Loucy (cell line): Measurements from ENCODE around the gene PHACTR3.

ENCODE experiments used
- H2AFZ ChIP-seq: fragments of 200-600 bp; sonication (generic); 2 replicates; pipeline ENCODE4 v1.6.0; 2016; ENCODE audit warnings: antibody characterized with exemption, mild to moderate bottlenecking, low read length, moderate library complexity
- H3F3A ChIP-seq: fragments of 200-600 bp; 2 replicates; pipeline ENCODE4 v1.6.0; 2016; ENCODE audit warnings: antibody characterized with exemption, low read depth, mild to moderate bottlenecking
- H3K27me3 ChIP-seq: fragments of 200-600 bp; sonication (generic); 2 replicates; pipeline ENCODE4 v1.6.1; 2014; ENCODE audit warnings: low read length, mild to moderate bottlenecking; ENCODE audit not compliant: insufficient read depth, poor library complexity, severe bottlenecking
- H3K36me3 ChIP-seq: fragments of 200-600 bp; sonication (generic); 2 replicates; pipeline ENCODE4 v1.6.1; 2016; ENCODE audit warnings: low read length; ENCODE audit not compliant: insufficient read depth
- H3K4me1 ChIP-seq: fragments of 200-600 bp; sonication (generic); 2 replicates; pipeline ENCODE4 v1.5.1; 2014; ENCODE audit warnings: low read length, mild to moderate bottlenecking; ENCODE audit not compliant: insufficient read depth, poor library complexity, severe bottlenecking
- H3K4me2 ChIP-seq: fragments of 200-600 bp; sonication (generic); 2 replicates; pipeline ENCODE4 v1.6.0; 2014; ENCODE audit warnings: antibody characterized with exemption, low read length, low read depth, mild to moderate bottlenecking; ENCODE audit not compliant: poor library complexity, severe bottlenecking
- H3K4me3 ChIP-seq: fragments of 200-600 bp; sonication (generic); 2 replicates; pipeline ENCODE4 v1.5.1; 2014; ENCODE audit warnings: low read length, mild to moderate bottlenecking, mixed read lengths; ENCODE audit not compliant: poor library complexity, severe bottlenecking
- H3K79me2 ChIP-seq: fragments of 200-600 bp; sonication (generic); 2 replicates; pipeline ENCODE4 v1.6.1; 2014; ENCODE audit warnings: low read length; ENCODE audit not compliant: insufficient read depth
- H3K9ac ChIP-seq: fragments of 200-600 bp; sonication (generic); 2 replicates; pipeline ENCODE4 v1.6.0; 2014; ENCODE audit warnings: mild to moderate bottlenecking, low read depth, low read length, moderate library complexity; ENCODE audit not compliant: poor library complexity, severe bottlenecking
- H3K9me2 ChIP-seq: fragments of 200-600 bp; sonication (generic); replicated peaks from 2 replicates; pipeline ENCODE4 v1.6.1; 2016; ENCODE audit warnings: low read depth, low read length, mixed read lengths
- H3K9me3 ChIP-seq: fragments of 200-600 bp; sonication (generic); 2 replicates; pipeline ENCODE4 v1.6.1; 2014; ENCODE audit warnings: mild to moderate bottlenecking, antibody characterized with exemption, low read length, low read depth; ENCODE audit not compliant: insufficient read depth
- H4K20me1 ChIP-seq: fragments of 200-600 bp; sonication (generic); 2 replicates; pipeline ENCODE4 v1.6.0; 2014; ENCODE audit warnings: antibody characterized with exemption, low read length, mild to moderate bottlenecking; ENCODE audit not compliant: insufficient read depth, poor library complexity, severe bottlenecking
- CTCF ChIP-seq: fragments of 200-600 bp; sonication (generic); conservative IDR thresholded peaks from 2 replicates; pipeline ENCODE4 v1.5.1; 2014; ENCODE audit warnings: mild to moderate bottlenecking, antibody characterized with exemption, low read length
- EZH2phosphoT487 ChIP-seq: fragments of 200-600 bp; IDR thresholded peaks from 2 replicates; pipeline ENCODE4 v1.6.1; 2018; ENCODE audit warnings: antibody characterized with exemption, mild to moderate bottlenecking, moderate library complexity, borderline replicate concordance

The PHACTR3 gene

DNA sequence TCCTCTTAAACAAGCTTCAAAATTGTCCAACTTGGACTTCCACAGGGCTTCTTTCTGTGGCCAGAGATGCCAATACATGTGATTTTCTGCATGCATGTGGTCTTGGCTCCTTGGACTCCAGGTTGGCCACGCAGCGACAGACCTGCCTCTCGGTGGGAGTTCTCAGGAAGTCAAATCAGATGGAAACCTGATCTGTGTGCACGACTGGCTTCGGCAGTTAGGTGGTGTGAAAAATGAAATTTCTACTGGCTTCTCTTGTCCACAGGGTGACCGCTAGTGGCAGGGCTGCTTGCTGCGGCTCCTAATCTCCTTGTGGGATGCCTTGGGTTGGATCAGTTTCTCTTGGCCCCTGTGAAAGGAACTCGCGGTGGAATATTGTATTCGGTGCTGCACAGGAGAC, 57.3 kb downstream of the PHACTR3 start:
- no peak overlapping the region for H3K4me2 ChIP-seq
- no peaks in the 10 kb centered on the region for H3F3A ChIP-seq
- H3K4me1 ChIP-seq = no peaks in the 10 kb centered on the region
- TF ChIP-seq EZH2phosphoT487 (no peak), CTCF (no peak)
- no peaks in the 10 kb centered on the region for H3K9me2 ChIP-seq
- no peaks in the 10 kb centered on the region; the same call in 1 of the 2 replicates for H3K36me3 ChIP-seq
- no peak overlapping the region for H3K4me3 ChIP-seq
- no peak overlapping the region for H3K9ac ChIP-seq
- no peaks in the 10 kb centered on the region for H3K27me3 ChIP-seq
- peaks cover 16% of the 10 kb centered on the region; the same call in 1 of the 2 replicates for H3K9me3 ChIP-seq
- no peaks in the 10 kb centered on the region for H4K20me1 ChIP-seq
- no peak overlapping the region for H2AFZ ChIP-seq
- H3K79me2 ChIP-seq = peaks cover 73% of the 10 kb centered on the region

DNA sequence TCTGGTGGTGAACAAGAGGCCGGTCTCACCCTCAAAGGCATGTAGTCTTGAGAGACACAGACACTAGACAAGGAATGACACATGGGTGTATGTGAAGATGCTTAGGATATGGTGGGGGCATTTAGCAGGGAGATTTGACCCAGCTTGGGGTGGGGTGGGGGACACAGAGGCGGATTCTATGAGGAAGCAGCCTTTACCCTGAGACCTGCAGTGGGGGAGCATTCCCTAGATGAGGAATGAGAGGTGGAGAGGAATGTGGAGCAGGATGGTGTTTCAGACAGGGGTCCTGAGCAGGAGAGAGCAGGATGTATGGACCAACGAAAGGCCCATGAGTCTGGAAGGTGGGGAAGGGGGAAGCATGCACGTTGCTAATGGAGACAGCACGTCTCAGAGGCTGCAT, 57.8 kb downstream of the PHACTR3 start:
- peaks cover 71% of the 10 kb centered on the region for H3K79me2 ChIP-seq
- peaks cover 4% of the 10 kb centered on the region for H4K20me1 ChIP-seq
- no peak overlapping the region for H3K4me3 ChIP-seq
- H3K9ac ChIP-seq = no peak overlapping the region
- H3K36me3 ChIP-seq = no peaks in the 10 kb centered on the region; the same call in 1 of the 2 replicates
- TF ChIP-seq CTCF (no peak), EZH2phosphoT487 (no peak)
- H3K27me3 ChIP-seq = no peaks in the 10 kb centered on the region
- no peak overlapping the region for H2AFZ ChIP-seq
- peaks cover 14% of the 10 kb centered on the region; the same call in 1 of the 2 replicates for H3K9me3 ChIP-seq
- no peaks in the 10 kb centered on the region for H3K9me2 ChIP-seq
- H3K4me1 ChIP-seq = no peaks in the 10 kb centered on the region
- no peaks in the 10 kb centered on the region for H3F3A ChIP-seq
- H3K4me2 ChIP-seq = no peak overlapping the region

- Histone ChIP-seq H3K4me2 (no peak overlapping the region), H3F3A (no peaks in the 10 kb centered on the region), H3K4me3 (no peak overlapping the region), H2AFZ (no peak overlapping the region), H3K79me2 (peaks cover 72% of the 10 kb centered on the region), H3K9ac (no peak overlapping the region), H4K20me1 (peaks cover 4% of the 10 kb centered on the region), H3K9me2 (no peaks in the 10 kb centered on the region), H3K36me3 (no peaks in the 10 kb centered on the region; the same call in 1 of the 2 replicates), H3K9me3 (peaks cover 9% of the 10 kb centered on the region; the same call in 1 of the 2 replicates), H3K27me3 (no peaks in the 10 kb centered on the region), H3K4me1 (no peaks in the 10 kb centered on the region)
- TF ChIP-seq CTCF (no peak), EZH2phosphoT487 (no peak)
These were observed 58.6 kb downstream of the PHACTR3 start for GRCh38 chr20:59662856-59663512.
